GM19035 (cell line): ENCODE results near the gene STAC2.

Experiments used
- ATAC-seq: cut with Tn5 transposase; IDR thresholded peaks from one replicate; pipeline ENCODE4 v1.9.1; 2021; ENCODE audit not compliant: unreplicated experiment

Gene STAC2

DNA sequence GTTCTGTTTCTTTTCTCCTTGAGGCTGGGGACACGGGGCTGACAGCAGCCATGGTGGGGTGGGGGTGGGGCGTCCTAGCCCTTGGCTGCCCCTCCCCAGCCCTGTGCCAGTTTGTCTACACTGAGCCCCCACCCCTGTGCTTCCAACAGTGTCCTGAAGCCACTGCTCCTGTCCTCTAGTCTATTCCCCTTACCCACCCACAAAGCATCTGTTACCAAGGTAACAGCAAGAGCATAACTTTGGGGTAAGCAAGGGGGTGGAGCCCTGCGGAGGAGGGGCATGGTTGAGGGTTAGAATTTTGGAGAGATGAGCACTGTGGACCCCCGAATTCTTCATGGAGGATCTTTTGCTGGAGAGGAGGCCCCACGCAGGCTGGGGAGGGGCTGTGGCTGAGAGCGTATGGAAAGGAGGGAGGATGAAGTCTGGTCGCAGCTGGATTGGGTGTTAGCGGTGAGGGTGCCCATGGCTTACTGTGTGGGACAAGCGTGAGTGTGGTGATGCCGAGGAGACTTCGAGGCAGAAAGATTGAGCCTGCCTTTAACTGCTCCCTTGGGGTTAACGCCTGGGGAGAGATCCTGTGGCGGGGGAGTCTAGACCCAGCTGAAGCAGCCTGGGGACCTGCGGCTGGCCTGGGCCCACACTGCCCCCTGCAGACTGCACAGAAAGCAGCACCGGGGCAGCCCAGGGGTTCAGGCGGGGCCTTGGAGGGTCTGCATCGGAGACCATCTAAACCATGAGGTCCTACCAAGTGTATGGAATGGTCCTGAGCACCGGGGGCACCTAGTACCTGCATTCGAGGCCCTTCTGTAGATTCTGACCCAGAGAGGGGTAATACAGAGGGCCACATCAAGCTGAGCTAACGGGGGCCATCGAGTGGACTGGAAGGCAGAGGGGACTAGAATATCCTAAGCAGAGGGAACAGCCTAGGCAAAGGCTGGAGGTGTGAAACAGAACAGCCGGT, 6.1 kb upstream of the STAC2 start:
- no peak for ATAC-seq

DNA sequence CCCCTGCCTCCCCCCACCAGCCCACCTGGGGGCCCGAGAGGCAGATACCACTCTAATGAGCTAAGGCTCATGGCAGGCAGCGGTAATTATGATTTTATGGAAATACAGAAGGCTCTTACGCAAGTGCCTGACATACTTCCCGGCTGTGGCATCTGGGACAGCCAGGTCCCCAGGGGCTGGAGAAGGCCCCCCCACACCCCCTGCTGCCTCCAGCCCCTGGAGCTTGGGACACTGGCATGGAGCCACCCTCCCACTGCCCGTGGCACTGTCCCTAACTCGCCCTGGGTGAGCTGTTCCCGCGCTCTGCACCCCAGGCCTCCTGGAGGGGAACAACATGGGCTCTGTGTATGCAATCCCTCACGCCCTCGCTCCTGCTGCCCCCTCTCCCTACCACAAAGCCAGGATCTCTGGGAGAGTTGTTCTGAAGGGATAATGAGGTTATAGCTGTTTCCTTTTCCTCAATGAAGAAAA, 5.4 kb upstream of the STAC2 start:
- no peak for ATAC-seq

DNA sequence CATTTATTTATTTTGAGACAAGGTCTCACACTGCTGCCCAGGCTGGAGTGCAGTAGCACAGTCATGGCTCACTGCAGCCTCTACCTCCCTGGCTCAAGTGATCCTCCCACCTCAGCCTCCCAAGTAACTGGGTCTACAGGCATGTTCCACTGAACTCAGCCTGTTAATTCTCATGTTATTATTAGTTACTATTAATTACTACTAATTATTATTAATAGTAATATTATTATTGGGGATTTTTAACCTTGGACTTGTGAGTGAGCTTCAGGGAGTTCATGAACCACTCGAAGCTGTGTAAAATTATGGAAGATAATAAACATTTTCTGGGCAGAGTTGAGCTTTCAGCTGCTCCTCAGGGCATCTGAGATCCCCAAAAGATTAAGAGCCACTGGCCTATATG, 4.6 kb upstream of the STAC2 start:
- no peak for ATAC-seq

DNA sequence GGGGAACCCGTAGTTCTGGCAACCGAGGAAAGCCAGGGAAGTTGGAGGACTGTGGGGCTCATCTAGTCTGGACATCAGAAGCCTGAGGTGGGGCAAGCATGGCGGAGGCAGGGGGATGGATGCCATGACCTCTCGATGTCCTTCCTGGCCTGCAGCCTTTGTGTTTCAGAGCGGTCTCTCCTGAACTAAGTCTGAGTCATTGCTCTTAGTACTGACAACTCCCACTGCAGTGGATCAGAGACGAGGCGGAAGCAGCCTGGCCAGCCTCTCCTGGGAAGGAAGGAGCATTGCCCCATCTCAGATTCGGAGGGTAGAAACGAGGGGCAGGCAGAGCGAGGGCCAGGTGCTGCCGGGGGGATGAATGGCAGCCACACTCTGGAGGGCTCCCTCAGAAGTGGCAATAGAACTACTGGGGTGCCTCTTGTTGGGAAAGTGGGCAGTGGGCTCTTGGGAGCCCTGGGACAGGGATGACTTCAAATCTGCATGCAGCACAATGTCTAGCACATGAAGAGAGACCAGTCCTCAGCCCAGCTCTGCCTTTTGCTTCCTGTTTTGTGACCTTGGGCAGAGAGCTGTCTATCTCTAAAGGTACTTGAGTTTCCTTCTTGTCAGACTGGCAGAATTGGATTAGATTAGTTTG, 3.6 kb upstream of the STAC2 start:
- no peak for ATAC-seq

DNA sequence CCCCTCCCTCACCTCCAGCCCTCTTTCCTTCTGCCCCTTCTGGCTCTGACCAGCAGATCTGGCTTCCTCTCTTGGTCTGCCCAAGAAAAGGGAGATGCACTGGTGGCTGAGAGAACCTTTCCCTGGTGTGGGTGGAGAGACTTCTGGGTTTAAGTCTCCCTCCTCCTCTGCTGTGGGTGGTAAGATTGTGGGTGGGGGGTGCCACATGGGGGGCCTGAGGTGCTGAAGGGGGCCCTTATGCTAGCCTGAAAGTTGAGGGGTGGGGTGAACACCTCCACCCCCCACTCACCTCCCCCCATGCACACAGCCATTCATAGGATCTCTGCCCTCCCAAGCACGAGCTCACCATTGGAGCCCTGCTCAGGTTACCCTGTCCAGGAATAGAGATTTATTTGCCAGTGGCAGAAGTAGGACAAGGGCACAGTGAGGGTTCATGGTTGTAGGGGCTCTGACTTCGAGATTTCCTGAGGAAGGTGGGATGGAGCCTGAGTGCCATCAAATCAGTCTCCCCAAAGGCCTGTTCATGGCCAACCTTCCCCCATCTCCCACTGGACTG, 1.7 kb upstream of the STAC2 start:
- no peak for ATAC-seq

DNA sequence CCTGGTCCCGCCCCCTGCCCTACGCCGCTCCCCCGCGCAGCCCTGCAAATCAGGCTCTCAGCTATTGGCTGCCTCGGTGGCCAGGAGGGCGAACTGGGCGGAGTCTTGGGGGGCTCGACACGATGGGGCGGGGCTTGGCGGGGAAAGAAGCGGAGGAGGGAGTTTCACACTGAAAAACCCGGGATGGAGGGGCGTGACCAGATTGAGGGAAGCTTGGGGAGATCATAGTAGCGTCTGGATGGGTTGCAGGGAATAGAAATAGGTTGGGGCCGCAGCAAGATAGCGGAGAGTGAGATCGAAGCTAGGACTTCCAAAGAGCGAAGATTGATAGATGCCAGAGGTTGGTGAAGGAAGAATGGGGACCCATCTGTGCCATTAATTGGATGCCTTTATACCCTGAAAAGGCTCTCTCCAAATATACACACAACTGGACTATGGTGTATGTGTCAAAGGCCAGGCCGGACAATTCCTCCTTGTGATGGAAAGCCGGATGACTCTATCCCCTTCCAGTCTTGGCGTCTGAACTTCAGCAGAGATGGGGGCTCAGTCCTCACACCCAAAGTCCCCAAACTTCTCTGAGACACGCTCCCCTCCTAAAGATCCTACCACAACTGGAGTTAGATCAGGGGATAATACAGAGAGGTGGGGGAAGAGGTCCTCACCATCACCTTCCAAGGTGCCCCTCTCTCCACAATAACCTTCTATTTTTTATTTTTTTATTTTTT, 376 bp upstream of the STAC2 start:
- no peak for ATAC-seq

DNA sequence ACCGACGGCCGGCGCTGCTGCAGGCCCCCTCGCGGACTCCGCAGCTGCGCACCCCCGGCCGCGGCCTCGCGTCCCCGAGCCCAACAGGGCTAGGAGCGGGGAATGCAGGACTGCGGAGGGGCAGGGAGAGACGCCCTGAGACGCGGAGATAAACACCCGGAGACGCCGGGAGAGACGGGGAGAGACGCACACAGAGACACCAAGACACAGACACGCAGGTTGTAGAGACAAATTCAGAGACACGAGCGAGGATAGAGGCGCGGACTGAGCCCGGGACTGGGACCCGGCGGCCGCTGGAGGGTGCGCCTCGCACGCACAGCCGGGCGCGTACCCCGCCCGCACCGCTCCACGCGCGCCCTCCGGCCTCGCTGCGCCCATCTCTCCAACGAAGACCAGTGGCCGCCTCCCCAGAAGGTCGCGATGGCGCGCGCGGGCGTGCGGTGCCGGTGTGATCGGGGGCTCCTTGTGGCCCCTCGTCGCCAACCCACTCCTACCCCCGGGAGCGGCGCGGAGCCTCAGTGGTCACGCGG, 902 bp downstream of the STAC2 start:
- no peak for ATAC-seq

DNA sequence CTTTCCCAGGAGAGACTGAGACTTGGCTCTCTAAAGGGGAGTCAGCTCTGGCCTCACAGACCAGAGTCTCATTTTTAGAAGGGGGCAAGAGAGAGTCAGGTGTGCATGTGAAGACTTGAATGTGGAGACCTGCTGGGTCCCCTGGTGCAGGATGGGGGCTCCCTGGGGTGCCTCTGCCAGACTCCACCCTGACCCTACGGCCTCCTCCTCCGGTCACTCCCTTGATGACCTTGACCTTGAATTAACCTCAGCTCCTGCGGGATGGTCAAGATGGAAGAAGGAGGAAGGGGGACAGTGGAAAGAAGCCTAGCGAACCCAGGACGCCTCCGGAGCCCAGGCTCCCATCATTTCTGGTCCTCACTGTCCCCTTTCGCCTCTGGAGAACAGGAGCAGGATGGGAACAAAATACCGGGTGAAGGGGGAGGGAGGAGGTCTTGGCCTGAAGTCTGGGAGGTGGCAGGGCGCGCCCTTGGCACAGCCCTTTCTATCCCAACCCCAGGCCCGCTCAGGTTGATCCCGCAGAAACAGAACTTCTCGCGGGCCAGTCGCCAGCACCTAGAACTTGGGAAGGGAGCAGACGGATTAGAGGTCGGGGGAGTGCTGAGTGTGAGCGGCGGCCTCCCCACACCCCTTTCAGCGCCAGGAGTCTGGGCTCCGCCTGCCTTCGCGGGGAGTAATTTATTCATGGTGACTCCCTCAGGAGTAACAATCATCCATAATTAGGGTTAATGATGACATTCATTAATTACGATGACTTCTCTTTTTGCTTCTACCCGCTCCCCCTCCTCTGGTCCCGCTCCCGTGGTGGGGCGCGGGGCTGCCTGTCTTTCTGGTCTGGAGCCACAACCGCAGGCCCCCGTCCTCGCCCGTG, 1.6 kb downstream of the STAC2 start:
- no peak for ATAC-seq

DNA sequence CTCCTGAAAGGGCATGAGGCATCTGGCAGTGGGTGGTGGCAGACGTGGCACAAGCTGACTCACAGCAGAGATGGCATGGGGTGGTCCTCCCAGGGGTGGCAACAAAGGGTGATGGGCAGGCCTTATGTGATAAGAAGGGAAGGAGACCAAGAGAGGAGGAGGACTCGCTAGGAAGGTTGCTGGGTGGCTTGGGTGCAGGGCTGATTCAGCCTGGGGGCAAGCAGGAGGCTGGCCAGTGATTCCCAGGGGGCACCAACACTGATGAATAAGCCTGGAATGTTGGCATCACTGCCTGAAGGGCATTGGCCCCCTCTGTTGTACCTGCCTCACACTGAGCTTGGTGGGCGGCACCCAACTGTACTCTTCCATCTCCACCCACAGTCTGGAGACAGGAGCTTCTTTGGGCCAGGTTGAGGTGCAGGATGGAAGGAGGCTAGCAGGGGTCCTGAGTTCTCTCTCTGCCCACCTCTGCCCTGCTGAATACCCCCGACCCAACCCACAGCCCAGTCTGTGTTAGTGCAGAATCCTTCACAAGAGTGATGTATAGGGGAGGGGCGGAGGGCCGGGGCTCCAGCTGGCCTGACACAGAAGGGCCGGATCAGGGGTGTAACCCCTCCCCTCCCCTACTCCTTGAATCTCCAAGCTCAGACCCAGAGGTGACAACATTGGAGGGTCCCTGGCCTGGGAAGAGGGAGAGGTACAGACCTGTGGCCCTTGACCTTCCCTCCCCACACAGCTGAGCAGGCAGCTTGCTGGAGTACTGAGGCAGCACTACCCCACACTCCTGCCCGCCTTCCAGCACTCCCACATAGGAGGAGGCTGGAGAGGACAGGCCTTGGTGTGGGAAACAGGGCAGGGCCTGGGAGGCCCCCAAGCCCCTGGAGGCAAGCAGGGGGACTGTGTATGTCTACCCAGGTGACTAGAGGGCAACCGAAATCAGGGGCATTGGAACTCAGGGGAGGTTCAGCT, 2.6 kb downstream of the STAC2 start:
- ATAC-seq: no peak

DNA sequence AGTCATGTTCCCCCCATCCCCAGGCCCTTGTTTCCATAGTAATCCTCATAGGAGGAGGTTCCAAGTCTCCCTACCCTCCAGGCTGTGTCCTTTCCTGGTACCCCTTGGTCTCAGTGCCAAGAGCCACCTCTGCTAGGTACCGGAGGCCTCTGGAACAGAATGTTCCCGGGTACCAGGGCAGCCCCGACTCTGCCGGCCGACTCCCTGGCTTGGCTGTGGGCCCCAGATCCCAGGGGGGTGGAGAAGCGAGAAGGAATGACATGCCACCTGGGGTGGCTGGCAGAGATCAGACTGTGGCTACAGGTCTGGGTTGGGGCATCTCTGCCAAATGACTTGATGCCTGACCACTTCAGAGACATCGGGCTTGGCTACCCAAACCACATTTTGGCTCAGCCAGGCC, 3.6 kb downstream of the STAC2 start:
- ATAC-seq: no peak

DNA sequence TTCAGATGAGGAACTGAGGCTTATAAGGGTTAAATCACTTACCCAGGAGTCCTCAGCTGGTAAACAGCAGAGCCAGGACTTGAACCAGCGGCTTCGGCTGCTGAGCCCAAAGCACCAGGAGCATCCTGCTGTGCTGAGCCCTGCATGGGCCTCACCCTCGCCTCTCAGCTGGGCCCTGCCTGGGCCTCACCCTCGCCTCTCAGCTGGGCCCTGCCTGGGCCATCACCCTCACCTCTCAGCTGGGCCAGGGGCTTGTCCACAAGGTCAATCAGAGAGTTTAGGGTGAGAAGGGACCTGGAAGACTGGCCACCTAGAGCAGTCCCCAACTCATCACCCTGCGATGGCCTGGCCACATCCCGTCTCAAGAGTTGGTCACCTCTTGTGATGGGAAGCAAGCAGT, 4.2 kb downstream of the STAC2 start:
- ATAC-seq: no peak

DNA sequence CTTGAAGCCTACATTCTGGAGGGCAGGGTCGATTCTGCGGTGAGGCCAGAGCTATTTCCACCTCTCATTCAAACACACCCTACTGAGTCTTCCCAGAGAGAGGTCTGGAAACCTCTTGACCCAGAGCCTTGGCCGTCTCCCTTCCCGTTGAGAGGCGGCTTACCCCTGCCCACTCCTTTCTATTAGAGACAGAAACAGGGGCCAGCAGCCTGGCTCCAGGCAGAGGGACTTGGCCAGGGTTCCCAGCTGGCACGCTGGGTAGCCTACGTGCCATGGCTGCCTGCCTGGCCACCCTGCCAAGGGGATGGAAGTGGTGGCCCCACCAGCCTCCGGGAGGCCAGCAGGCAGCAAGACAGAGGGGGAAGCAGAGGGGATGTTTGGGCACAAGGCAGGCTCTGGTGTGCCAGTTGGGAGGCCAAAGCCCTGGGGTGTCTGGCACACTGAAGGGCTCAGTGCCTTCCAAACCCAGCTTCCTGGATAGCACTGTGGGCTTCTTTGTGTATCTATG, 6.0 kb downstream of the STAC2 start:
- ATAC-seq: no peak

DNA sequence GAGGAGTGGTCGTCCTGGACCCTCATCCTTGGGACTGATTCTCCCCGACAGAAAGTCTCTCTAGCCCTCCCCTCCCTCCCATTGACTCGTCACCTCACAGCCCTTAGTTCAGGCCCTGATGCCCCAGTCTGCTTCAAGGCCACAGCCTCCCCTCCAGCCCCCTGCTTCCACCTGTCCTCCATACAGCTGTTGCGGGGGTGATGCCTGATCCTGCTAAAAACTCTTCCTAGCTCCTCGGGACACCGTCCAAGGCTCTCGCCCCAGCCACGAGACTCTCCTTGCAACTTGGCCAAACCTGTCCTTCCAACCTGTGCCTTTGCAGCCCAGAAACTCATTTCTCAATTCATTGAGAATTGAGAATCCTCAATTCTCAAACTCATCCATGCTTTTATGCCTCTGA, 6.8 kb downstream of the STAC2 start:
- ATAC-seq: no peak

DNA sequence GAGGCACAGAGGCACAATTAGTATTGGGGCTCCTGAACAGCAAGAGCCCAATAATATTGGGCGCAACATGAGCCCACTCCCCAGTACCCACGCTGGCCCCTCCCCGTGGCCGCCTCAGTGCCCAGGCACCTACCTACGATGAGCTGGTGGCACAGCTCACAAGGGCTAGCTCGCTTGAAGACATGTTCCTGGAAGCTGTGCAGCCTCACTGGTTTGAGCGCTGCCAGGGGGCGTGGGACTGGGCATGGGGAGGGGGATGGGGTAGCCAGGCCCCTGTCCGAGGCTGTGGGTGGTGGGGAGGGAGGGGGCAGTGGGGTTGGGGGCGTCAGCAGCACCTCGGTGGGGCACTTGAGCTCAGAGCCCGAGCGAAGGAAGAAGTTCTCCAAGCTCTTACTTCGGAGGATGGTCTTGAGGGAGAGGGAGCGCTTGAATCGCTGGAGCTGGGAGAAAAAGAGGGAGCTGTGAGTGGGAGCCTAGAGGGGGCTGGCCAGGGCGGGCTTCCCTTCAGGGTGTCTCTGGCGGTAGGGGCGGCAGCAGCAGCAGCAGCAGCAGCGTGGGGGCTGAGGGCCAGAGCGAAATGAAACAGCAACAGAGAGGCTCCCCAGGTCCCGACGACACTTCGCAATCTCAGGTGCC, 7.9 kb downstream of the STAC2 start:
- ATAC-seq: no peak

DNA sequence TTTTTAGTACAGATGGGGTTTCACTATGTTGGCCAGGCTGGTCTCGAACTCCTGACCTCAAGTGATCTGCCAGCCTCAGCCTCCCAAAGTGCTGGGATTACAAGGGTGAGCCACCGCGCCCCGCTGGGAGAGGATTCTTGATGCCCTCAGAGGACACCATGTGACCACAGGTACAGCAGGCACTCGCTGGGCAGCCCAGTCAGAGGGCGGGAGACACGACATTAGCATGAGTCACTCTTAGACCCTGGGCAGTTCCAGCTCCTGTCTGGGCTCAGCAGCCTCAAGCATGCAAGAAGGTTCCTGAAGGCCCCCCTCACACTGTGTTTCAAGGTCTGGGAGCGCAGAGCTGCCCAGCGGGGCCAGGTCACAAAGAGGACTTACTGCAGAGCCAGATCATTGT, 11.9 kb downstream of the STAC2 start:
- no peak for ATAC-seq

DNA sequence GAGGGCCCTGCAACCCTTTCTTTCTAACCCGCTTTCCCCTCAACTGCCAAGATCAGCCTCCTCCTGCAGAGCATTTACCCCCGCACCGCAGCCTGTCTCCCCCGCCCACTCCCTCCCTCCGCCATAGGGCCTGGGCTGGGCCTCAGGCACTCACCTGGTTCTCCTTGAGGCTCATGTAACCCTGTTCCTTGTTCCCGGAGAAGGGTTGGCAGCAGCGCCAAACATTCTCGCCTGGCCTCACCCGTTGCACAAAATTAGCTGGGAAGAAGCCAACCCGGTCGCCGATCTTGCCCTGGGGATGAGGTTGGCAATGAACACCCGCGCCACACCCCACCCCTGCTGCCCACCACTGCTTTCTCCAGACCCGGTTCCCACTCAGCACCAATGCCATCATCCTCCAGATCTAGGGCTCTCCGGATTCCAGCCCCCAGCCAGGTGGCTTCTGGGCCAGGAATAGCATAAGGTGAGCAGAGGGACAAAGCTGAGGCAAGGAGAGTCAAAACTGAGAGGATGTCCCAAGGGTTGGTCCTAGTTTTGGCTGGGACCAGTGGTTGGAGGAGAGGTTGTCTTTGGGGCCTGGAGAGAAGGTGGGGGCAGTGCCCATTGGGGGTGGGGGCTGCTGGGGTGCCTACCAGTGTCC, 12.8 kb downstream of the STAC2 start:
- ATAC-seq: no peak

DNA sequence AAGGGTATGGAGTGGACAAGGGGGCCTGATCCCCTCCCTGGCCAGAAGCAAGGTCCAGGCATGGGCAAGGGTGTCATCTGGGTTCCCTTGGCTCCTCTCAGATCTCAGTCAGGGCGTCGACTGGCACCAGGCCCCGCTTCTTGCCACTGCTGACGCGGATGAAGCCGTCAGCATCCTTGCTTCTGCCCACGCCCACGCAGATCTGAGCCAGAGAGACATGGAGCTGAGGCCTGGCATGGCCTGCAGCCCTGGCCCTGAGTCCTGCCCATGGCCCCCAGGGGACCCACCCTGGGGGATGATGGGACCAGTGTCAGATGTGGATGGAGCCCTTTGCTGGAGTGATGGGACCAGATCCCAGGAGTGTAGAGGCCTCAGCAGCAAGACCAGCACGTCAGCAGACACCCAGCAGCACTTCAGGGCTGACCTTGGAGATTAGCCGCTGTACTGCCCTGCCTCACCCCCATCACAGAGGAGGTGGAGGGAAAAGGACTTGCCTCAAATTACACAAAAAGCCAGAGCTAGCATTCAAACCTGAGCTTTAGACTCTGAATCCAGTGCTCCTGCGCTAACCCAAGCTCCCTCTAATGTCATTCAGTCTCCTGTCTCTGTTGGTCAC, 13.4 kb downstream of the STAC2 start:
- no peak for ATAC-seq

DNA sequence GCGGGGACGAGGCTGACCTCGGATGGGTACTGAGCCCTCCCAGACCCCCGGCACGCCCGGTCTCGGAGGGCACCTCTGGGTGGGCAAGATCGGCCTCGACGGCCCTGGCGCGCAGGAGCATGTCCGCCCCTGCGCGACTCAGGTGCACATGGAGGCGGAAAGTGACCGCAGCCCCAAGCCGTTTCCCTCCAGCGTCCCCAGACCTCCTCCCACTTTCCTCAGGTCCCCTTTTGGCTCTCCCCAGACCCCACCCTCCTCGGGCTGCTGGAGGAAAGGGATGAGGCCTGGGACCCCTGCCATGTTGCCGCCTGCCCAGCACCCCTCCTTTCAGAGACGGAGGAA, 15.7 kb downstream of the STAC2 start:
- ATAC-seq: no peak
